Stimulated activated CD8-positive, alpha-beta memory T cell treated with anti-CD3 and anti-CD28 coated beads, Interleukin-12 subunit alpha, Interleukin-12 subunit beta, amount 100 ng/mL, for 24 hours (primary cell): ENCODE data around the gene ALDH3B1.

Experiments used
- DNase-seq: peaks from one replicate; pipeline ENCODE4 v3.0.0-alpha.2; 2020; ENCODE audit errors: extremely low read depth

Gene ALDH3B1

DNA sequence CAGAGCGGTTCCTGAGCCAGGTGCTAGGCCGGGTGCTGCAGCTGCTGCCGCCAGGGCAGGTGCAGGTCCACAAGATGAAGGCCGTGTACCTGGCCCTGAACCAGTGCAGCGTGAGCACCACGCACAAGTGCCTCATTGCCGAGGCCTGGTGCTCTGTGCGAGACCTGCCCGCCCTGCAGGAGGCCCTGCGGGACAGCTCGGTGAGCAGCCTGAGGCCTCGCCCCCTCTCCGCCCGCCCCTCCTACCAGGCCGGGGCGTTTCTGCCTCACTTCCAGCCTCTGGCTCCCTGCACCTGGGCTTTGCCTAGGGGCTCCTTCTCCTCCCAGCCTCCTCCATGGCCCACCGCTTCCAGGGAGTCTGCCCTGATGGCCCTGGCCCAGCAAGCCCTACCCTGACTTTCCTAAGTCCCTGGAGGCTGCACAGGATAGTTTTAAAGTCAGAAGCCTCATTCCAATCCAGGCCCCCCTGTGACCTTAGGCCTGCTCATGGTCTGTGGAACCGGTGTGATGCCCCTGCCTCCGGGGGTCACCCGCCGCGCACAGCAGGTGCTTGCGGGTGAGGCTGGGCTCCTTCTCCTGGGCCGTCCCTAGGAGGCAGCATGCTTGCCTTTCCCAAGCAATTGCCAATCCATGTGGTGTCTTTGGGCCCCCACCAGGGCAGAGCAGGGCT, 34.2 kb downstream of the ALDH3B1 start:
- no peak for DNase-seq

DNA sequence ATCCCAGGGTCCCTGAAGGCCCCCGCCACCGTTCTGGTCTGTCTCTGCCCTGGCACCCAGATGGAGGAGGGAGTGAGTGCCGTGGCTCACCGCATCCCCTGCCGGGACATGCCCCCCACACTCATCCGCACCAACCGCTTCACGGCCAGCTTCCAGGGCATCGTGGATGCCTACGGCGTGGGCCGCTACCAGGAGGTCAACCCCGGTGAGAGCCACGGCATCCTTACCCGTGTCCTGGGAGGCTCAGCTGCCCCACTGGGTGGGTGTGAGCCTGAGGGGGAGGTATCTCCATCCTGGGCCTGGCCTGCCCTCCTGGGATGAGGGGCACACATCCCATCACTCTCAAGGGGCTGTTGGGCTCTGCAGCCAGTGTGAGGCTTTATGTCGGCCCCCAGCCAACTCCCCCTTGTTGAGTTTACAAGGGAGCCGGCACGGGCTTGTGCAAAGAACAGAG, 34.8 kb downstream of the ALDH3B1 start:
- DNase-seq, result no peak

DNA sequence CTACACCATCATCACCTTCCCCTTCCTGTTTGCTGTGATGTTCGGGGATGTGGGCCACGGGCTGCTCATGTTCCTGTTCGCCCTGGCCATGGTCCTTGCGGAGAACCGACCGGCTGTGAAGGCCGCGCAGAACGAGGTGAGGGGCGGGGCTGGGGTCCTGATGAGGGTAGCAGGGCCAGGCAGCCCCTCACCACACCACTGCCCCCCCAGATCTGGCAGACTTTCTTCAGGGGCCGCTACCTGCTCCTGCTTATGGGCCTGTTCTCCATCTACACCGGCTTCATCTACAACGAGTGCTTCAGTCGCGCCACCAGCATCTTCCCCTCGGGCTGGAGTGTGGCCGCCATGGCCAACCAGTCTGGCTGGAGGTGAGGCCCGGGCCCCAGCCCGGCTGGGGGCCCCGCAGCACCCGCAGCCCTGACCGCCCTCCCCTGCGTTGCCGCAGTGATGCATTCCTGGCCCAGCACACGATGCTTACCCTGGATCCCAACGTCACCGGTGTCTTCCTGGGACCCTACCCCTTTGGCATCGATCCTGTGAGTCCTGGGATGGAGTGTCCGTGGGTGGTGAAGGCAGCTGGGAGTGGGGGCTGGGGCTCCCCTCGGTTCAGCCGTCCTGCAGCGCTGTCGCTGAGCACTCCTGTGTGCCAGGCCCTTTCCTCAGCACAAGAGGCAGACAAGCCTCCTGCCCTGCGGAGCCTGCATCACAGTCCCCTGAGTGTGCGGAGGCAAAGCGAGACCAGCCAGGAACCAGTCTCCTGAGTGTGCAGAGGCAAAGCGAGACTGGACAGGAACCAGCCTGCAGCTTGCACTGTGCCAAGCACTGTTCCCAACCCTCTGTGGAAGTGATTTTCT, 37.5 kb downstream of the ALDH3B1 start:
- DNase-seq, result no peak

DNA sequence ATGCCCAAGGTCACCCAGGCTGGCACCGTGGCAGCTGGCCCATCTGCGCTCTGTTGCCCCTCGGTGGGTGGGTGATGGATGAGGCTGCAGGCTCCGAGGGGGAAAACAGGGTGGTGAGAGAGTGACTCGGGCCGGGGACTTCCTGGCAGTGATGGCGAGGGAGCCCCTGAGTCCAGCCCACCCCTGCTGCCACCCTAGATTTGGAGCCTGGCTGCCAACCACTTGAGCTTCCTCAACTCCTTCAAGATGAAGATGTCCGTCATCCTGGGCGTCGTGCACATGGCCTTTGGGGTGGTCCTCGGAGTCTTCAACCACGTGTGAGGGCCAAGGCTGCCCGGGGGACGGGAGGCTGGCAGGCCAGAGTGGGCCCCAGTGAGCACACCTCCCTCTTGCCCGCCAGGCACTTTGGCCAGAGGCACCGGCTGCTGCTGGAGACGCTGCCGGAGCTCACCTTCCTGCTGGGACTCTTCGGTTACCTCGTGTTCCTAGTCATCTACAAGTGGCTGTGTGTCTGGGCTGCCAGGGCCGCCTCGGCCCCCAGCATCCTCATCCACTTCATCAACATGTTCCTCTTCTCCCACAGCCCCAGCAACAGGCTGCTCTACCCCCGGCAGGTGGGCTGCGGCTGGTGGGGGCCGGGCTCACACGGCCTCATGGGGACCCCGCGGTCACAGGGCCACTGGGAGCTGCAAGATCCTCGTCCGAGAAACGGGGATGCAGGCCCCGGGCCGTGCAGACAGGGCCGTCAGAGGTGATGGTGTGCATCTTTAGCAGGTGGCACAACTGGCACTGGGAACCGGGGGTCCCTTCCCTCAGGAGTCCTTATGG, 38.8 kb downstream of the ALDH3B1 start:
- no peak for DNase-seq

DNA sequence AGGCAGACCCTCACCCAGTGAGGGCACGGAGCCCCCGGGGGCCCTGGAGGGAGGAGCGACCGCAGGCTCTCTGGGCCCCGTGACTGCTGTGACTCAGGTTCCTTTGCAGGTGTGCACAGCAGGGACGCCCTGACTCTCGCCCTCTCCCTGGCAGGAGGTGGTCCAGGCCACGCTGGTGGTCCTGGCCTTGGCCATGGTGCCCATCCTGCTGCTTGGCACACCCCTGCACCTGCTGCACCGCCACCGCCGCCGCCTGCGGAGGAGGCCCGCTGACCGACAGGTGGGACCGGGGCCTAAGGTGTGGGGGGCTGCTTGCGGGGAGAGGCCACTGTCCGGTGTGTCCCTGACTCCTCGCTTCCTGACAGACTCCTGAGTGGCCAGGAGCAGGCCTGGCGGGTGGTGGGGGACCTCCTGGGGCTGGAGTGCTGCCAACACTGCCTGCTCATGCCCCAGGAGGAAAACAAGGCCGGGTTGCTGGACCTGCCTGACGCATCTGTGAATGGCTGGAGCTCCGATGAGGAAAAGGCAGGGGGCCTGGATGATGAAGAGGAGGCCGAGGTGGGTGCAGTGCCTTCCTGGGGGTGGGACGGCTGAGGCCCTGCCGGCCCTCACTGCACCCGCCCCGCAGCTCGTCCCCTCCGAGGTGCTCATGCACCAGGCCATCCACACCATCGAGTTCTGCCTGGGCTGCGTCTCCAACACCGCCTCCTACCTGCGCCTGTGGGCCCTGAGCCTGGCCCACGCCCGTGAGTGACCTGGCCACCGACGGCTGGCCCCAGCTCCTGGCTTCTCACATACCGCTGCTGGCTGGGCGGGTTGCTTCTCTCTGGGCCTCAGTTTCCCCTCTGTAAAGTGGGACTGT, 39.6 kb downstream of the ALDH3B1 start:
- no peak for DNase-seq

DNA sequence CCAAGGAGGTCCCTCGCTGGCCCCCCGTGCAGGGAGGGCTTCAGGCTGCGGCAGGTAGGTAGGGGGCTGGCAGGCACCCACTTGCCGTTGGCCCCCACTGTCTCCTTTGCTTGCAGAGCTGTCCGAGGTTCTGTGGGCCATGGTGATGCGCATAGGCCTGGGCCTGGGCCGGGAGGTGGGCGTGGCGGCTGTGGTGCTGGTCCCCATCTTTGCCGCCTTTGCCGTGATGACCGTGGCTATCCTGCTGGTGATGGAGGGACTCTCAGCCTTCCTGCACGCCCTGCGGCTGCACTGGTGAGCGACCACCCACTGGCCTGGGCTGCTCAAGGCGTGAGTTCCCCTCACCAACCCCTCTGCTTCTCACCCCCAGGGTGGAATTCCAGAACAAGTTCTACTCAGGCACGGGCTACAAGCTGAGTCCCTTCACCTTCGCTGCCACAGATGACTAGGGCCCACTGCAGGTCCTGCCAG, 40.3 kb downstream of the ALDH3B1 start:
- DNase-seq, result no peak

GRCh38 chr11:68051191-68052136, 41.3 kb downstream of the ALDH3B1 start:
- no peak for DNase-seq

GRCh38 chr11:68052137-68052873, 42.2 kb downstream of the ALDH3B1 start:
- no peak for DNase-seq

- DNase-seq, result no peak
Observed at GRCh38 chr11:68053117-68053516, 43.0 kb downstream of the ALDH3B1 start.

DNA sequence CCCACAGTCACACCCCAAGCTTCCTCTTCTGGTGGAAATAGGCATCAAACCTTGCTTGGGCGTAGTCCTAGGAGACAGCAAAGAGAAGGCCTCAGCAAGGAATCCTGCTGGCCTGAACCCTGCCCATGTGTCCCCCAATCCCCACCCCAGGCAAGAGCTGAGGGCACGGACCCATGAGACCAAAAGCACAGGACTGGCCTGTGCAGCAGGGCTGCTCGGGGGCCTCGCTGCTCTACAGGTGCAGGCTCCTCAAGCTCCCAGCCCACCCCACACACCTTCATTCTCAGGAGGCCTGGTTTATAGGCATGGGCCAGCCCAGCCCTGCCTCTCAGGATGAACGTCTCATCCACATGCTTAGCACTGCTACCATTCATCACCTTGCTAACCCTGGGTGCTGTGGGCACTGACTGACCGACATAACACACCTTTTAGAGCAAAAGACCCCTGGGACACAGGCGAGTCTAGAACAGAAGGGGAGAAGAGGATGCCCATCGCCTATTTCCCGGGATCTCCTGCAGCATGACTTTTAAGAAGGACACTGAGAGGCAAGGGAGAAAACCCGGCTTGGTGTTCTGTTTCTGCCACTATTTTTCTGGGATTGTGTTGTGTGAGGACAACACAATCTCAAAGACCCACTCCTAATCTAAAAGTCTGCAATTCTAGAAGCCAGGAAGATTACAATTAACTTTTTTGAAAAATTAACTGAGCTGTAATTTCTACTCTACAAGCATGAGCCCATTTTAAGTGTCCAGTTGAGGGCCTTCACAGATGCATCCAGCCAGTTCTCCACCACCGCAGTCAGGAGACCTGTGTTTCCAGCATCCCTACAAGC, 44.1 kb downstream of the ALDH3B1 start:
- DNase-seq, result no peak

- DNase-seq, result no peak
Observed at GRCh38 chr11:68056317-68057285, 46.5 kb downstream of the ALDH3B1 start.

DNA sequence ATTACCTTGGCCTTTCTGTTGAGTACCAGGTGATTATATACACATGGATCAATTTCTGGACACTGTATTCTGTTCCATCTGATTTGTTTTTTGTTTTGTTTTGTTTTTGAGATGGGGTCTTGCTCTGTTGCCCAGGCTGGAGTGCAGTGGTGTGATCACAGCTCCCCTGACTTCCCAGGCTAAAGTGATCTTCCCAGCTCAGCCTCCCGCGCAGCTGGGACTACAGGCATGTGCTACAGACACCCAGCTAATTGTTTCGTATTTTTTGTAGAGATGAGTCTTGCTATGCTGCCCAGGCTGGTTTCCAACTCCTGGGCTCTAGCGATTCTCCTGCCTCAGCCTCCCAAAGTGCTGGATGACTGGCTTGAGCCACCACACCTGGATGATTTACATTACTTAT, 47.7 kb downstream of the ALDH3B1 start:
- DNase-seq, result no peak

GRCh38 chr11:68061508-68061907, 51.4 kb downstream of the ALDH3B1 start:
- no peak for DNase-seq

DNA sequence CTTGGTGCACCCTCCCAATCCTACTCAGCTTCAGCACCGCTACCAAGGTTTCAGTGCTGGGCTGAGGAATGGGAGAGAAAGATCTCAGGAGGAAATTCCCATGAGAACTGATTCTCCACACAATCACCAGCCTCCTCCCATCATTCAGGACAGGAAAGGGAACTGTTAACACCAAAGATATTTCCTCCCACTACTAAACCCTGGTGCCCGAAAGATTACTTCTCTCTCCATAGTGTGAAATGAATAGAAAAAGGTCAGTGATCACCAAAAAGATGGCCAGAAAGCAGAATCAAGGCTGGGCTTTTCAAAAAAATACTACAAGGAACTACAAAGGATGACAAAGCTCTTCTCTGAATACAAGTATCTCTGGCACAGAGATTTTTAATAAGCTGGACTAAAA, 54.8 kb downstream of the ALDH3B1 start:
- DNase-seq, result no peak

- no peak for DNase-seq
Observed at GRCh38 chr11:68065841-68066240, 55.7 kb downstream of the ALDH3B1 start.

DNA sequence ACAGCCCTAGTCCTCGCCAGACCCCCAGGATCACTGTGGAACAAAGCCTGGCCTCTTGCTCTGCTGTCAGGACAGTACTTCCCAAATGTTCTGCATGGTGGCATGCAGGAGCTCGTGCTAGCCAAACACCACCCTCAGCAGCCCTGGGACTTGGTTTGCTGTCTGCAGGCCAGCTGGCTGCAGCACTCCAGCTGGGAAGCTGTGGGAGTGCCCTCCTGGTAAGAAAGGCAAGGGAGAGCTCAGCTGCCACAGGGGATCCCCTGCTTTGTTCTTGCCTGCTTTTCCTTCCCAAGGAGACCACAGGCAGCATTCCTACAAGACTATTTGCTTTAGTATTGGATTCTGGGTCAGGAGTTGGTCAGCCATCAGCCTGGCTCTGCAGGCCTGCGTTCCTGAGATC, 56.6 kb downstream of the ALDH3B1 start:
- DNase-seq, result no peak

DNA sequence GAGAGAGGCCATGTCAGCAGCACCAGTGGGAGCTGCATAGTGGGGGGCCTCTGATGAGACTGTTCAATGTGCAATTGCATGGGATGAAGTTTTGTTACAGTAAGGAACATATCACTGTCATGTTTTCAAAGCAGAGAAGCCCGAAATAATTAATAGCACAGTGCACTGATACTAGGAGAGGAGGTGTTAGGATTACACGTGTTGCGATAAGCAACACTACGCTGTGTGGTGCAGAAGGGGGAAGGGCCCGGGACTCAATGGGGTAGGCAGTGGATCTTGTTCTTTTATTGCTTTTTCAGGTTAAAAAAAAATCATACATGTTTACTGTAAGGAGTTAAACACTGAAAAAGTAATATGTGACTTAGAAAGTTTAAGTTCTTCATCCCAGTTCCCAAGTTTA, 57.9 kb downstream of the ALDH3B1 start:
- no peak for DNase-seq
